HG03342 (cell line): ENCODE results near the gene CADM2.
"Not testable (repeated sequence)": the region's sequence is repeated elsewhere in the genome, so short reads cannot be mapped to it uniquely, and the experiment has no call there.

Experiments used
- ATAC-seq: cut with Tn5 transposase; IDR thresholded peaks from one replicate; pipeline ENCODE4 v1.9.1; 2021; ENCODE audit warnings: mild to moderate bottlenecking, moderate library complexity; ENCODE audit not compliant: unreplicated experiment

CADM2 gene

DNA sequence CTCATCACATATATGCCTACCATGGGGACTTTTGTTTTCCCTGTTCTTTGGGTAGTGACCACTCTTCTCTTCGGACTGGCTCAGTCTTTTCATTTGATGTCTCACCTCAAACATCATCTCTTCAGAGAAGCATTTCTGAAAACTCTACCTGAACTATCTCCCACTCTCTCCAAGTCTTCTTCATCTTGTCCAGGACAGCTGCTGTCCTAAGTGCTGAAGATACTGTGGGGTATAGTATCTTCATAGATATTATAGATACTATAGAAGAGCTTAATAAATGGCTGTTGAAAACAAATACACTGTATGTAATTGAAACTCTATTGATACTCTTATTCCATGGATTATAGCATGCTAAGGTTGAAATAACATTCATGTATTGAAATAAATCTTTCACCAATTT lies 672.3 kb downstream of the CADM2 start:
- no peak for ATAC-seq

DNA sequence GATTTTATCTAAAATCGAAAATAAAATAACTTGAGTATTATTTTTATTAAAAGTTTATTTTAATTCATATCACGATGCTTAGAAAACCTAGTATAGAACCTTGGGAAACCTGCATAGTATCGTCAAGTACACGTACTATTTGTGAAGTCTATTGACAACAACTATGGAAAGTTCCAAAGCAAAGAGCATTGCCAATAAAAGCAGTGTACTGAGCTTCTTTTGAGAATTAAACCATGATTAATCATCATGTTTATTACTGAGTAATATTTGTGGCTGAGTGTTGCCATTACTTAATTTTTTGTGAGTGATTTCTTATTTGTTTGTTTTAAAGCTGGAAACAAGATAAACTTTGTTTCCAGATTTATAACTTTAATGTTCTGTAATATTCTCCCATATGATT lies 674.1 kb downstream of the CADM2 start:
- no peak for ATAC-seq

DNA sequence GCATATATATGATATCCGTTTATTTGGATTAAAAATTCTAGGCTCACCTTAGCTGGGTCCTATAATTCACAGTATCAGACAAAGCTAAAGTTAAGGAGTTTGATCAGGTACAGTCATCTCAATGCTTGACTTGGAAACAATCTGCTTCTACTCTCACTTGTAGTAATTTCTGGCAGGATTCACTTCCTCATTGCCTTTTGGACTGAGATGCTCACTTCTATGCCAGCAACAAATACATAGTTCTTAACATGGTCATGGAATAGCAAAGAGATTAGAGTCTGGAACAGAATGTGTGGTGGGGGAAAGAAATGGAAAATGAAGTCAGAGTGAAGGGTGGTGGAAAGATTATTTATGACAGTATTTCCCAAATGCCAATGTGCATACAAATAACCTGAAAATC lies 693.6 kb downstream of the CADM2 start:
- no peak for ATAC-seq

DNA sequence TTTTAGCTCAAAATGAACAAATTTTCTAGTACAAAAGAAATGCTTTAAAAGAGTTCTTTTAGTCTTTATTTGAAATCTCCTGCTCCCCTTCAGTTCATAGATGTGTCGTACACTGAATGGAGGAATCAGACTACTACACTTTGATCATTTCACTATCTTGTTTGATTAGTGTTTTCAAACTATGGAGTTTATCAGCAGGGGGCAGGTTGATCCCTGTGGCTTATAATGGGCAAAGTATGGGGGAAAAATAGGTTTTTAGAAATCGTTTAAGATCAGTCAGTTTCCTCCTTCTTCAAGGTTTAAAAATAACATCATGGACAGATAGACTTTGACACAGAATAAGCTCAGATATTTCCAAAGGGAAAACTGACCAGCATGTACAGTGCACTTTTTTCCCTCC lies 701.7 kb downstream of the CADM2 start:
- ATAC-seq = no peak

- ATAC-seq = no peak
These were observed 703.7 kb downstream of the CADM2 start for GRCh38 chr3:85662462-85662861.

GRCh38 chr3:85667744-85668143 lies 709.0 kb downstream of the CADM2 start:
- no peak for ATAC-seq

DNA sequence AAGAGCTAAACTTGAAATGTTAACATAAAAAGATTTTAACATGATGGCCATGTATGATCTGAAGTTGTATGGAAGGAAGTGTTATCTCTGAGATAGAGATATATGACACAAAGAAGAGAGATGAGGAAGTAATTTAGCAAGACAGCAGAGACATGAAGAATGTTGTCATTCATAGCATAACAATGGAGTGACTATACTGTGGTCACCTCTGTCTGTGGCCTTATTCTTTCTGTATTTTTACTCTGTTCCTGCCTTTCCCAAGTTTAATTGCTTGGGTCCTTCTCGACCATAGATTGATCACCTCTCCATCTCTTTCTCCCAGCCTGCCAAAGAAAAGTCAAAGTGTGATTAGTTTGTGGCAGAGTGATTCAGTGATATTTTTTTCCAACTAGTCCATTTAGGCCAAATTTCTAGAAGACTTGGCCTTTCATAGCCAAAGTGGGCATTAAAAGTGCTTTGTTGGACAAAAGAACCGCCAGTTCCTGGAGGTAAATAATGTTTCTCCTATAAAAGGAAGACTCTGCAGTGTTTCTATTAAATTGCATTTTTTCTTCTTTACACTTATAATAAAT lies 711.9 kb downstream of the CADM2 start:
- ATAC-seq = no peak

GRCh38 chr3:85672761-85673160 lies 714.0 kb downstream of the CADM2 start:
- ATAC-seq = no peak

DNA sequence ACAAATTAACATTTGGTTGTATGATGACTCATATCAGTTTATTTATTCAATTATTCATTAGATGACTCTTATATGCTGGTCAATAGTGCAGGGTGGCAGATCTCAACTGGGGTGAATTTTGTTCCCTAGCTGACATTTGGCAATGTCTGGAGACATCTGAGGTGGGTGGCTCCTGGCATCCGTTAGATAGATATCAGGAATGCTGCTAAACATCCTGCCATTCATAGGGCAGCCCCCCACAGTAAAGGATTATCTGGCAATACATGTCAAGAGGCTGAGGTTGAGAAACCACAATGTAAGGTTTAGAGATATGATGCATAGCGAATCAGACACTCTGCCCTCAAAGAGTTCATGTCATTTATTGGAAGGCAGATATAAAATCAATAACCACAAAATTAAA lies 719.9 kb downstream of the CADM2 start:
- ATAC-seq = no peak

GRCh38 chr3:85681906-85682305 lies 723.1 kb downstream of the CADM2 start:
- no peak for ATAC-seq

GRCh38 chr3:85691196-85691595 lies 732.4 kb downstream of the CADM2 start:
- ATAC-seq = no peak

GRCh38 chr3:85697156-85697555 lies 738.4 kb downstream of the CADM2 start:
- no peak for ATAC-seq

- no peak for ATAC-seq
These were observed 747.3 kb downstream of the CADM2 start for GRCh38 chr3:85706130-85706529.

GRCh38 chr3:85708325-85708724 lies 749.5 kb downstream of the CADM2 start:
- not testable (repeated sequence) for ATAC-seq

- no peak for ATAC-seq
These were observed 750.6 kb downstream of the CADM2 start for GRCh38 chr3:85709346-85709892.

- ATAC-seq = no peak
These were observed 751.7 kb downstream of the CADM2 start for GRCh38 chr3:85710490-85710889.

GRCh38 chr3:85721409-85722145 lies 762.8 kb downstream of the CADM2 start:
- no peak for ATAC-seq

- ATAC-seq = no peak
These were observed 767.0 kb downstream of the CADM2 start for GRCh38 chr3:85725809-85726208.

- ATAC-seq = no peak
These were observed 767.5 kb downstream of the CADM2 start for GRCh38 chr3:85726241-85726640.

GRCh38 chr3:85737846-85738245 lies 779.1 kb downstream of the CADM2 start:
- ATAC-seq = no peak

DNA sequence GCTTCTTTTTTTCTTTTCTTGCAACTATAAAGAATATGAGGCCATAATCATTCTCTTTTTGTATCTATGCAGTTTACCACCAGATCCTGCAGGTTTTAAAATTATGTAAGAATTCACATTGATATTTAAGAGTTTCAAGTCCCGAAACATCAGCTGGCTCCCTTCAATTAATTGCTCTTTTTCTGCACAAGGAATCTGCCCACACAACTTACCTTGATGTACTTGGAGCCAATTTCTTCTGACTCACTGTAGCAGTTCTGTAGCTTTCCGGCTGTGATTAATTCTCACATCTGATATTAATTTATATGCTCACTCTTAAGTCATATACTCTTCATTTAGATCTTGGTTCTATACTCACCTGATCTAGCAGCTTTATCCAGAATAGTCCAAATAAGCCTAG lies 781.8 kb downstream of the CADM2 start:
- no peak for ATAC-seq

DNA sequence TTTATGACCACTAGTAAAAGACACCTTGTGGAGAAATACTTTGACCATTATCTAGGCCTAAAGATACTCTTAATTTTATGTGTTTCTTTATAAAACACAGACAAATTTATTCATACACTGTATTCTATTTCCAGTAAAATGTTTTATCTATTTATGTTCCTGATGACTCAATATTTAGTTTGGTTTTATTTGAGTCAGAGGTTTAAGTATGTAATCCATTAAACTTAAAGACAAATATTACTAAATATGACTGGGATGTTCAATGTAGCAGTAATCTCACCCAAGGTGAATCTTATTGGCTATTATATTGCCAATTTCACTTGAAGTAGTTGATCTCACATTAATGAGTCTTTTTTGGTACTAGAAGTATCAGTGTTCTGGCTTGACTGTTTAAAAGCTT lies 799.7 kb downstream of the CADM2 start:
- ATAC-seq = no peak

DNA sequence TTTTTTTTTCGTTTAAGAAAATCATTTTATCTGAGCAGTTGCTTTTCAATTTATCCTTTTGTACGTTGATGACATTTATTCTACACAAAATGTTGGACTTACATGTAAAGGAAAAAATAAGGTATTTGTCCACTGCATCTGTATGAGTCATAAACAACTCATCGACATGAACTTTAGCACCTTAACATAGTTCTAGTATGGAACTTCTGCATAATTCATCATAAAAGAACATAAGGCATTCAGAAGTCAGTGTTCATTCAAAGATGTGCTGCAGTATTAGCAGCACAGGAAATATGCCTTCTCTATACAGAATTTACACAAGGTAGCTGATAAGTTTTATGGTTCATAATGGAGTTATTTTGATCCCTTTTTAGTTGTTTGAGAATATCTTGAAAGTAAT lies 801.6 kb downstream of the CADM2 start:
- ATAC-seq = no peak
